ENCODE measurements around the gene IMPA2.

GRCh38 chr18:11989966-11990380, 8.7 kb downstream of the IMPA2 start:
- TF ChIP-seq CTCF (IDR thresholded peaks at IDR 0.05), result no peak
- peak; percentile 18 to 41 (median 25) for TF ChIP-seq POLR2A (IDR thresholded peaks at IDR 0.05)

Measured in body of pancreas (tissue), 4 donors.